Measurements from ENCODE around the gene SLC28A1. TPM values are rescaled to one million over a fixed set of nuclear protein-coding genes. Genes with fewer than 3 reads are reported as not detected.

Gene SLC28A1
- polyA plus RNA-seq, 1 of the 3 experiments (the other 2 are of a cell fraction), result not detected

GRCh38 chr15:84919106-84919667 lies 34.7 kb downstream of the SLC28A1 start:
- Histone ChIP-seq H3K36me3 (replicated peaks in 1 of 2; ENCODE audit: control insufficient read depth in 1 of 2, insufficient read depth in 2 of 2, low read length in 1 of 2) (no peaks in the 10 kb centered on the region), H3K9me2 (no peaks in the 10 kb centered on the region), H3K27me3 (ENCODE audit: insufficient read depth) (no peaks in the 10 kb centered on the region), H3K27ac (ENCODE audit: low read depth in 2 of 2, low read length in 1 of 2) (peak overlapping the region in 1 of 2 experiments; percentile 31; a peak in 1 of 4 replicates), H3K79me2 (ENCODE audit: insufficient read depth) (no peaks in the 10 kb centered on the region), H3K4me1 (ENCODE audit: control insufficient read depth in 1 of 2, insufficient read depth in 2 of 2, low read depth in 1 of 2, low read length in 1 of 2) (peaks cover 19 to 22% of the 10 kb centered on the region in 2 experiments; a peak in 3 of 4 replicates), H2AFZ (ENCODE audit: low read depth) (no peak overlapping the region), H3K9ac (no peak overlapping the region), H3F3A (replicated peaks; ENCODE audit: insufficient read depth) (no peaks in the 10 kb centered on the region), H3K4me2 (no peak overlapping the region), H3K4me3 (ENCODE audit: low read depth in 2 of 2, low read length in 1 of 2) (no peak overlapping the region), H3K9me3 (no peaks in the 10 kb centered on the region), H4K20me1 (ENCODE audit: insufficient read depth) (no peaks in the 10 kb centered on the region)
- WGBS (ENCODE audit: low lambda C conversion rate), result 95% methylated on average over 2 of the region's 2 CpGs
- TF ChIP-seq NFIC (IDR thresholded peaks at IDR 0.05; ENCODE audit: borderline replicate concordance) (peak; percentile 43; the same call in 1 of the 2 replicates), RXRA (IDR thresholded peaks at IDR 0.05; ENCODE audit: borderline replicate concordance, low read depth) (no peak), MXI1 (IDR thresholded peaks at IDR 0.05; ENCODE audit: low read depth, low read length) (no peak), GATA2 (CRISPR knock-in tag; IDR thresholded peaks at IDR 0.05) (no peak), NRF1 (IDR thresholded peaks at IDR 0.05; ENCODE audit: low read depth, low read length) (no peak), SMC3 (IDR thresholded peaks at IDR 0.05; ENCODE audit: low read depth, low read length) (no peak)
- POLR2A ChIA-PET, result interaction anchor here (0.5 kb wide), 1 partner anchor 241 kb away, joined by 3 read pairs; no protein-coding TSS in a partner anchor
- CTCF ChIA-PET, result interaction anchor here (1.3 to 1.8 kb wide), 2 partner anchors 9 to 320 kb away, joined by 4 to 10 read pairs; no protein-coding TSS in a partner anchor
- no peak for DNase-seq

GRCh38 chr15:84921121-84921520 lies 36.7 kb downstream of the SLC28A1 start:
- POLR2A ChIA-PET, result no interaction called here
- DNase-seq, result no peak

GRCh38 chr15:84922530-84922929 lies 38.1 kb downstream of the SLC28A1 start:
- Histone ChIP-seq H2AFZ (ENCODE audit: low read depth) (no peak overlapping the region), H3F3A (replicated peaks; ENCODE audit: insufficient read depth) (no peaks in the 10 kb centered on the region), H4K20me1 (ENCODE audit: insufficient read depth) (no peaks in the 10 kb centered on the region), H3K36me3 (replicated peaks in 1 of 2; ENCODE audit: control insufficient read depth in 1 of 2, insufficient read depth in 2 of 2, low read length in 1 of 2) (no peaks in the 10 kb centered on the region), H3K4me1 (ENCODE audit: control insufficient read depth in 1 of 2, insufficient read depth in 2 of 2, low read depth in 1 of 2, low read length in 1 of 2) (peaks cover 5 to 6% of the 10 kb centered on the region in 2 experiments; a peak in 2 of 4 replicates), H3K27me3 (ENCODE audit: insufficient read depth) (no peaks in the 10 kb centered on the region), H3K9me3 (no peaks in the 10 kb centered on the region), H3K4me3 (ENCODE audit: low read depth in 2 of 2, low read length in 1 of 2) (no peak overlapping the region), H3K79me2 (ENCODE audit: insufficient read depth) (no peaks in the 10 kb centered on the region), H3K27ac (ENCODE audit: low read depth in 2 of 2, low read length in 1 of 2) (no peak overlapping the region), H3K9me2 (no peaks in the 10 kb centered on the region), H3K9ac (no peak overlapping the region), H3K4me2 (no peak overlapping the region)
- 95% methylated on average over 13 of the region's 13 CpGs for WGBS (ENCODE audit: low lambda C conversion rate)
- ChIA-PET POLR2A (no interaction called here), CTCF (interaction anchor here (1.0 to 1.5 kb wide), 3 partner anchors 13 to 321 kb away, joined by 3 to 4 read pairs (median 3); no protein-coding TSS in a partner anchor)
- no peak for DNase-seq
- TF ChIP-seq, protein P1, sequence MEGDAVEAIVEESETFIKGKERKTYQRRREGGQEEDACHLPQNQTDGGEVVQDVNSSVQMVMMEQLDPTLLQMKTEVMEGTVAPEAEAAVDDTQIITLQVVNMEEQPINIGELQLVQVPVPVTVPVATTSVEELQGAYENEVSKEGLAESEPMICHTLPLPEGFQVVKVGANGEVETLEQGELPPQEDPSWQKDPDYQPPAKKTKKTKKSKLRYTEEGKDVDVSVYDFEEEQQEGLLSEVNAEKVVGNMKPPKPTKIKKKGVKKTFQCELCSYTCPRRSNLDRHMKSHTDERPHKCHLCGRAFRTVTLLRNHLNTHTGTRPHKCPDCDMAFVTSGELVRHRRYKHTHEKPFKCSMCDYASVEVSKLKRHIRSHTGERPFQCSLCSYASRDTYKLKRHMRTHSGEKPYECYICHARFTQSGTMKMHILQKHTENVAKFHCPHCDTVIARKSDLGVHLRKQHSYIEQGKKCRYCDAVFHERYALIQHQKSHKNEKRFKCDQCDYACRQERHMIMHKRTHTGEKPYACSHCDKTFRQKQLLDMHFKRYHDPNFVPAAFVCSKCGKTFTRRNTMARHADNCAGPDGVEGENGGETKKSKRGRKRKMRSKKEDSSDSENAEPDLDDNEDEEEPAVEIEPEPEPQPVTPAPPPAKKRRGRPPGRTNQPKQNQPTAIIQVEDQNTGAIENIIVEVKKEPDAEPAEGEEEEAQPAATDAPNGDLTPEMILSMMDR (IDR thresholded peaks at IDR 0.05), result no peak
- TF ChIP-seq ELF1 (IDR thresholded peaks at IDR 0.05) (no peak), TEAD4 (IDR thresholded peaks at IDR 0.05; ENCODE audit: borderline replicate concordance, insufficient read depth) (no peak), NFIC (IDR thresholded peaks at IDR 0.05; ENCODE audit: borderline replicate concordance) (no peak), SMC3 (IDR thresholded peaks at IDR 0.05; ENCODE audit: low read depth, low read length) (no peak), YY1 (IDR thresholded peaks at IDR 0.05; ENCODE audit: low read depth) (no peak), RFX5 (IDR thresholded peaks at IDR 0.05; ENCODE audit: low read length) (no peak), SIN3A (IDR thresholded peaks at IDR 0.05; ENCODE audit: borderline replicate concordance, low read depth, low read length) (no peak), CHD2 (IDR thresholded peaks at IDR 0.05; ENCODE audit: low read length, partially characterized antibody) (no peak), MAX (IDR thresholded peaks at IDR 0.05; ENCODE audit: low read depth) (no peak)
- TF ChIP-seq, protein P2, sequence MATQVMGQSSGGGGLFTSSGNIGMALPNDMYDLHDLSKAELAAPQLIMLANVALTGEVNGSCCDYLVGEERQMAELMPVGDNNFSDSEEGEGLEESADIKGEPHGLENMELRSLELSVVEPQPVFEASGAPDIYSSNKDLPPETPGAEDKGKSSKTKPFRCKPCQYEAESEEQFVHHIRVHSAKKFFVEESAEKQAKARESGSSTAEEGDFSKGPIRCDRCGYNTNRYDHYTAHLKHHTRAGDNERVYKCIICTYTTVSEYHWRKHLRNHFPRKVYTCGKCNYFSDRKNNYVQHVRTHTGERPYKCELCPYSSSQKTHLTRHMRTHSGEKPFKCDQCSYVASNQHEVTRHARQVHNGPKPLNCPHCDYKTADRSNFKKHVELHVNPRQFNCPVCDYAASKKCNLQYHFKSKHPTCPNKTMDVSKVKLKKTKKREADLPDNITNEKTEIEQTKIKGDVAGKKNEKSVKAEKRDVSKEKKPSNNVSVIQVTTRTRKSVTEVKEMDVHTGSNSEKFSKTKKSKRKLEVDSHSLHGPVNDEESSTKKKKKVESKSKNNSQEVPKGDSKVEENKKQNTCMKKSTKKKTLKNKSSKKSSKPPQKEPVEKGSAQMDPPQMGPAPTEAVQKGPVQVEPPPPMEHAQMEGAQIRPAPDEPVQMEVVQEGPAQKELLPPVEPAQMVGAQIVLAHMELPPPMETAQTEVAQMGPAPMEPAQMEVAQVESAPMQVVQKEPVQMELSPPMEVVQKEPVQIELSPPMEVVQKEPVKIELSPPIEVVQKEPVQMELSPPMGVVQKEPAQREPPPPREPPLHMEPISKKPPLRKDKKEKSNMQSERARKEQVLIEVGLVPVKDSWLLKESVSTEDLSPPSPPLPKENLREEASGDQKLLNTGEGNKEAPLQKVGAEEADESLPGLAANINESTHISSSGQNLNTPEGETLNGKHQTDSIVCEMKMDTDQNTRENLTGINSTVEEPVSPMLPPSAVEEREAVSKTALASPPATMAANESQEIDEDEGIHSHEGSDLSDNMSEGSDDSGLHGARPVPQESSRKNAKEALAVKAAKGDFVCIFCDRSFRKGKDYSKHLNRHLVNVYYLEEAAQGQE (IDR thresholded peaks at IDR 0.05; ENCODE audit: low read depth, low read length), result no peak

More at GRCh38 chr15:84921121-84921520, 36.7 kb downstream of the SLC28A1 start:
- peaks cover 5 to 6% of the 10 kb centered on the region in 2 experiments; a peak in 2 of 4 replicates for H3K4me1 ChIP-seq (ENCODE audit: control insufficient read depth in 1 of 2, insufficient read depth in 2 of 2, low read depth in 1 of 2, low read length in 1 of 2)
- H3K9ac ChIP-seq, result no peak overlapping the region
- H3K27me3 ChIP-seq (ENCODE audit: insufficient read depth), result no peaks in the 10 kb centered on the region
- TF ChIP-seq NFIC (IDR thresholded peaks at IDR 0.05; ENCODE audit: borderline replicate concordance) (no peak), TEAD4 (IDR thresholded peaks at IDR 0.05; ENCODE audit: borderline replicate concordance, insufficient read depth) (no peak), POLR2AphosphoS5 (IDR thresholded peaks at IDR 0.05; ENCODE audit: low read depth, low read length) (no peak)
- CTCF ChIA-PET, result no interaction called here
- no peaks in the 10 kb centered on the region for H4K20me1 ChIP-seq (ENCODE audit: insufficient read depth)
- no peak overlapping the region for H2AFZ ChIP-seq (ENCODE audit: low read depth)
- no peaks in the 10 kb centered on the region for H3K9me3 ChIP-seq
- 90% methylated on average over 2 of the region's 2 CpGs for WGBS (ENCODE audit: low lambda C conversion rate)
- no peaks in the 10 kb centered on the region for H3K79me2 ChIP-seq (ENCODE audit: insufficient read depth)
- peak overlapping the region in 1 of 2 experiments; percentile 28; a peak in 1 of 4 replicates for H3K27ac ChIP-seq (ENCODE audit: low read depth in 2 of 2, low read length in 1 of 2)
- H3K4me3 ChIP-seq (ENCODE audit: low read depth in 2 of 2, low read length in 1 of 2), result no peak overlapping the region
- no peaks in the 10 kb centered on the region for H3K36me3 ChIP-seq (replicated peaks in 1 of 2; ENCODE audit: control insufficient read depth in 1 of 2, insufficient read depth in 2 of 2, low read length in 1 of 2)
- H3F3A ChIP-seq (replicated peaks; ENCODE audit: insufficient read depth), result no peaks in the 10 kb centered on the region
- no peak overlapping the region for H3K4me2 ChIP-seq
- H3K9me2 ChIP-seq, result no peaks in the 10 kb centered on the region

All from SK-N-SH (cell line).